DND-41 (cell line): ENCODE results near the gene OPN5.

Experiments used
- ATAC-seq: fragments of 200-7000 bp; cut with Tn5 transposase; 3 replicates; pipeline ENCODE4 v1.9.1; 2021; ENCODE audit warnings: low read depth; ENCODE audit not compliant: insufficient read depth
- DNase-seq: peaks from one replicate; pipeline ENCODE4 v3.0.0-alpha.2; 2020
- H2AFZ ChIP-seq: 2 replicates; pipeline ENCODE4 v1.6.0; 2012; ENCODE audit warnings: low read depth, low read length
- H3K27ac ChIP-seq: 2 replicates; pipeline ENCODE4 v1.5.1; 2012; ENCODE audit warnings: low read length, inconsistent platforms
- H3K27me3 ChIP-seq: fragments of 200-600 bp; sonication (generic); 2 replicates; pipeline ENCODE4 v1.6.0; 2012; ENCODE audit warnings: low read length, mild to moderate bottlenecking, inconsistent platforms; ENCODE audit not compliant: insufficient read depth, poor library complexity
- H3K36me3 ChIP-seq: 2 replicates; pipeline ENCODE4 v1.5.1; 2012; ENCODE audit warnings: low read length, inconsistent platforms; ENCODE audit not compliant: insufficient read depth
- H3K4me1 ChIP-seq: 2 replicates; pipeline ENCODE4 v1.5.1; 2012; ENCODE audit warnings: mild to moderate bottlenecking, low read length; ENCODE audit not compliant: insufficient read depth
- H3K4me2 ChIP-seq: 2 replicates; pipeline ENCODE4 v1.6.0; 2012; ENCODE audit warnings: mild to moderate bottlenecking, moderate library complexity, low read length, inconsistent platforms; ENCODE audit not compliant: insufficient read depth
- H3K4me3 ChIP-seq, 2 experiments: fragments of 200-600 bp in 1 of 2; shearing (Covaris generic) in 1 of 2; 2 replicates each; pipeline ENCODE4 v1.5.1; 2012 to 2016; ENCODE audit warnings: inconsistent platforms in 2 of 2, low read length in 2 of 2, mild to moderate bottlenecking in 2 of 2, low read depth in 1 of 2, moderate library complexity in 1 of 2
- H3K79me2 ChIP-seq: 2 replicates; pipeline ENCODE4 v1.6.0; 2012; ENCODE audit warnings: low read length, inconsistent platforms; ENCODE audit not compliant: insufficient read depth
- H3K9ac ChIP-seq: 2 replicates; pipeline ENCODE4 v1.6.0; 2012; ENCODE audit warnings: low read depth, mild to moderate bottlenecking, inconsistent platforms, low read length, moderate library complexity
- H3K9me3 ChIP-seq: 2 replicates; pipeline ENCODE4 v1.5.1; 2012; ENCODE audit warnings: low read length, moderate library complexity, mild to moderate bottlenecking, inconsistent platforms; ENCODE audit not compliant: insufficient read depth, severe bottlenecking
- H4K20me1 ChIP-seq: 2 replicates; pipeline ENCODE4 v1.6.0; 2012; ENCODE audit warnings: low read length; ENCODE audit not compliant: insufficient read depth
- EZH2 ChIP-seq: IDR thresholded peaks from 3 replicates; pipeline ENCODE4 v1.6.1; 2012; ENCODE audit warnings: borderline replicate concordance, low read depth, mild to moderate bottlenecking, moderate library complexity, low read length, inconsistent platforms; ENCODE audit not compliant: severe bottlenecking
- TF ChIP-seq, protein P1 (sequence below): IDR thresholded peaks from 2 replicates; pipeline ENCODE4 v1.5.1; 2012; ENCODE audit warnings: borderline replicate concordance, low read length, moderate library complexity, mild to moderate bottlenecking; ENCODE audit not compliant: poor library complexity, severe bottlenecking; ENCODE audit errors: extremely low read depth

OPN5 gene

DNA sequence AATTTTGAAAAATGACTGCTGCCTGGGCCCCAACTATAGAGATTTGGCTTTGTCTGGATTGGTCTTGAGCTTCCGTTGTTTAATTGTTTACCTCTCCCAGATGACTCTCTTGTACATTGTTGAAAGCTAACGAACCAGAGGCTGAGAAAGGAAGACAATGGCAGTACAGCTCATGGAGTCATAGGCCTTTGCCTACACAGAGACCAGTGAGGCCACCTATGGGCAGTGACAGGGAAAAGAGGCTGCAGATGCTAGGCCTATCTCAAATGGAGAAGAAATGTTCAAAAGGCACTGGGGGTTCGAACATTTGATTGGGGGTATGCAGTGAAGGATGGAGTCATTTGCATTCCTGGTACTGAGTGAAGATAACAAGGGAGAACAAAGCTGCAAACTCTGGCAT lies 29.1 kb downstream of the OPN5 start:
- Histone ChIP-seq H3K4me1 (no peaks in the 10 kb centered on the region), H3K9ac (no peak overlapping the region), H2AFZ (no peak overlapping the region), H3K9me3 (no peaks in the 10 kb centered on the region), H3K36me3 (no peaks in the 10 kb centered on the region), H3K79me2 (no peaks in the 10 kb centered on the region), H3K27me3 (no peaks in the 10 kb centered on the region), H3K4me3 (no peak overlapping the region), H3K4me2 (no peak overlapping the region), H3K27ac (no peak overlapping the region), H4K20me1 (no peaks in the 10 kb centered on the region)
- ATAC-seq (no peak), DNase-seq (no peak)
- TF ChIP-seq, protein P1, sequence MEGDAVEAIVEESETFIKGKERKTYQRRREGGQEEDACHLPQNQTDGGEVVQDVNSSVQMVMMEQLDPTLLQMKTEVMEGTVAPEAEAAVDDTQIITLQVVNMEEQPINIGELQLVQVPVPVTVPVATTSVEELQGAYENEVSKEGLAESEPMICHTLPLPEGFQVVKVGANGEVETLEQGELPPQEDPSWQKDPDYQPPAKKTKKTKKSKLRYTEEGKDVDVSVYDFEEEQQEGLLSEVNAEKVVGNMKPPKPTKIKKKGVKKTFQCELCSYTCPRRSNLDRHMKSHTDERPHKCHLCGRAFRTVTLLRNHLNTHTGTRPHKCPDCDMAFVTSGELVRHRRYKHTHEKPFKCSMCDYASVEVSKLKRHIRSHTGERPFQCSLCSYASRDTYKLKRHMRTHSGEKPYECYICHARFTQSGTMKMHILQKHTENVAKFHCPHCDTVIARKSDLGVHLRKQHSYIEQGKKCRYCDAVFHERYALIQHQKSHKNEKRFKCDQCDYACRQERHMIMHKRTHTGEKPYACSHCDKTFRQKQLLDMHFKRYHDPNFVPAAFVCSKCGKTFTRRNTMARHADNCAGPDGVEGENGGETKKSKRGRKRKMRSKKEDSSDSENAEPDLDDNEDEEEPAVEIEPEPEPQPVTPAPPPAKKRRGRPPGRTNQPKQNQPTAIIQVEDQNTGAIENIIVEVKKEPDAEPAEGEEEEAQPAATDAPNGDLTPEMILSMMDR: no peak
- no peak for TF ChIP-seq EZH2

DNA sequence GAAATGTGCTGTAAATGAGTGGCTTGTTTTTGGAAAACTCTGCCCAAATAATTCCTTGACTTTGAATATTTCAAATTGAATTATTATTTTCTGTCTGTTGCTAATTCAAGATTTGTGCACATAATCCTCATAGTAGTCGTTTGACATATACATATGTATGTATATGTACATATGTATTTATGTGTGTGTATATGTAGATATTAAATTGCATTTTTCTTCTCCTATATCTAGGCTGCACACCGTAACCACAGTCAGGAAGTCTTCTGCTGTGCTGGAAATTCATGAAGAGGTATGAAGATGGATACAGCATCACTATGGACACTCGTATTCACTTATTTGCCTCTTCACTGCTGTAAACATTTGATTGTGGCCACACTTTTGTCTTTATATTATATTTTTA lies 29.6 kb downstream of the OPN5 start:
- H3K4me2 ChIP-seq: no peak overlapping the region
- H3K79me2 ChIP-seq: no peaks in the 10 kb centered on the region
- DNase-seq: no peak
- no peaks in the 10 kb centered on the region for H3K36me3 ChIP-seq
- H3K9ac ChIP-seq: no peak overlapping the region
- H3K9me3 ChIP-seq: no peaks in the 10 kb centered on the region
- TF ChIP-seq EZH2: no peak
- TF ChIP-seq, protein P1: no peak
- no peak for ATAC-seq
- no peak overlapping the region for H3K27ac ChIP-seq
- no peaks in the 10 kb centered on the region for H3K4me1 ChIP-seq
- no peaks in the 10 kb centered on the region for H3K27me3 ChIP-seq
- no peak overlapping the region for H3K4me3 ChIP-seq
- no peak overlapping the region for H2AFZ ChIP-seq
- no peaks in the 10 kb centered on the region for H4K20me1 ChIP-seq

DNA sequence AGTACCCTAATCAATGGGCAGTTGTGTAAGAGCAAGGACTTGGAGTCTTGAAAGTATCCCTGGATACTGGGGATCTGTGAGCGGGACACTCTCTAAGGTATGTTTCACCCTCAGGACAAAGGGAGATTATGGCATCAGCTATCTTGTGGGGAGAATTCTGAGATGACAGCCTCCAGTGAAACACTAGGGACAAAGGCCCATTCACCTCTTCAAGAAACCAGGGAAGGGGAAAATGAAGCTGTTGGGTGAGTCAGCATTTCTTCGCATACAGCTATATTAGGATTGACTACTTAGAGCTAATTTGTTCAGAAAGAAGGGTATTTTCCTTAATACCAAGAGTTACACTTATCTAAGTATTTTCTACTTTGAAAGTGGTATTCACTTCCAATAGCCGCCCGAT lies 35.9 kb downstream of the OPN5 start:
- H3K36me3 ChIP-seq: no peaks in the 10 kb centered on the region

More for the DNA sequence above, 35.9 kb downstream of the OPN5 start:
- H3K4me2 ChIP-seq: no peak overlapping the region
- no peak overlapping the region for H3K9ac ChIP-seq
- no peak for DNase-seq
- TF ChIP-seq, protein P1: no peak
- TF ChIP-seq EZH2: no peak
- H3K27ac ChIP-seq: no peak overlapping the region
- no peak for ATAC-seq
- no peak overlapping the region for H2AFZ ChIP-seq
- H4K20me1 ChIP-seq: no peaks in the 10 kb centered on the region
- H3K27me3 ChIP-seq: peaks cover 5% of the 10 kb centered on the region
- no peak overlapping the region for H3K4me3 ChIP-seq
- H3K79me2 ChIP-seq: no peaks in the 10 kb centered on the region
- H3K9me3 ChIP-seq: no peaks in the 10 kb centered on the region
- H3K4me1 ChIP-seq: no peaks in the 10 kb centered on the region
